ENCODE data around the gene ROR2. TPM values are rescaled to one million over a fixed set of nuclear protein-coding genes. Genes with fewer than 3 reads are reported as not detected.

The ROR2 gene
- total RNA-seq, 4 donors from 2014 or later, result 9.5 to 17.7 (median 15.9) TPM

DNA sequence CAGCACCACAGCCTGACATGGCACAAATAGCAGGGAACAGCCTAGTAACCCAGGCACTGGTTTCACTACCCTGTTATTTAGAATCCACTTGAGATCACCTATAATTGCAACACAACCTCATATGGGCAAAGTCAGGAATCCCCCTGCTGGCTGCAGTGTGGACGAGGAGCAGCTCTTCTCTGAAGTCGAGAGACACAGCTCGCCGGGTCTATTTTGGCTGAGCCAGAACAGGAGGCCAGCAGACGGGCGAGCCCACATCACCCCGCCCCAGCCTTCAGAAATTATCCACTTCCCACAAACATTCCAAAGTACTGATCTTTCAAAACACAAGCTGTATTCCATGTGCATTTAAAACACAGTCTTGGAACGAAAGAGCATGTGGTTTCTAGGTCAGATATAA, 179.0 kb downstream of the ROR2 start:
- peak; percentile 35 to 48 for DNase-seq
- H3K36me3 ChIP-seq, result no peaks in the 10 kb centered on the region
- no peak overlapping the region for H3K27ac ChIP-seq
- no peak overlapping the region for H3K4me3 ChIP-seq (replicated peaks in 1 of 3)
- no peaks in the 10 kb centered on the region for H3K27me3 ChIP-seq
- H3K4me1 ChIP-seq, result peaks cover 7 to 30% of the 10 kb centered on the region in 2 donors
- TF ChIP-seq, protein P1, sequence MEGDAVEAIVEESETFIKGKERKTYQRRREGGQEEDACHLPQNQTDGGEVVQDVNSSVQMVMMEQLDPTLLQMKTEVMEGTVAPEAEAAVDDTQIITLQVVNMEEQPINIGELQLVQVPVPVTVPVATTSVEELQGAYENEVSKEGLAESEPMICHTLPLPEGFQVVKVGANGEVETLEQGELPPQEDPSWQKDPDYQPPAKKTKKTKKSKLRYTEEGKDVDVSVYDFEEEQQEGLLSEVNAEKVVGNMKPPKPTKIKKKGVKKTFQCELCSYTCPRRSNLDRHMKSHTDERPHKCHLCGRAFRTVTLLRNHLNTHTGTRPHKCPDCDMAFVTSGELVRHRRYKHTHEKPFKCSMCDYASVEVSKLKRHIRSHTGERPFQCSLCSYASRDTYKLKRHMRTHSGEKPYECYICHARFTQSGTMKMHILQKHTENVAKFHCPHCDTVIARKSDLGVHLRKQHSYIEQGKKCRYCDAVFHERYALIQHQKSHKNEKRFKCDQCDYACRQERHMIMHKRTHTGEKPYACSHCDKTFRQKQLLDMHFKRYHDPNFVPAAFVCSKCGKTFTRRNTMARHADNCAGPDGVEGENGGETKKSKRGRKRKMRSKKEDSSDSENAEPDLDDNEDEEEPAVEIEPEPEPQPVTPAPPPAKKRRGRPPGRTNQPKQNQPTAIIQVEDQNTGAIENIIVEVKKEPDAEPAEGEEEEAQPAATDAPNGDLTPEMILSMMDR (IDR thresholded peaks at IDR 0.05), result peak in 4 of 6 experiments; percentile 7 to 32 (median 22)
- no peak for TF ChIP-seq POLR2A (IDR thresholded peaks at IDR 0.05)
- intact Hi-C loops (cut with DNase I), result no loop called here
- 41 to 65% methylated on average over 2 to 8 of the region's 8 CpGs for WGBS, 2 donors
- no peaks in the 10 kb centered on the region for H3K9me3 ChIP-seq

DNA sequence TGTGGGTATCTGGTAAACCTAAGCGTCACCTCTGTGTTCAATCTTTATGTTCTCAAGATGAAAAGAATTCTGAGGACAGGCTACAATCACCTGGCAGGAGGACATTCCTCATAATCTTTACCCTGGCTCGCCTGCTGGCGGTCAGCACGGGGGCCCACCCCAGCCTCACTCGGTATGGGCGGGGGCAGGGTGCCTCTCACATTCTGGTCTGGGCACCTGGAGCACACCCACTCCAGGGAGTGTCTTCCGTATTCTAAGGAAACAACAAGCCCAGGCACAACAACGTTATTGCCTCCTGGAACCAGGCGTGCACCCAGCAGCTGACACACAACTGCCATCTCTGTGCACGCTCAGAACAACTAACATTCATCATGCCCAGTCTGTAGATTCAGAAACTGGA, 179.8 kb downstream of the ROR2 start:
- peaks cover 7 to 30% of the 10 kb centered on the region in 2 donors for H3K4me1 ChIP-seq
- TF ChIP-seq, protein P1 (IDR thresholded peaks at IDR 0.05), result no peak
- TF ChIP-seq POLR2A (IDR thresholded peaks at IDR 0.05), result no peak
- intact Hi-C loops (cut with DNase I), result no loop called here

GRCh38 chr9:91768977-91769916, 180.8 kb downstream of the ROR2 start:
- Histone ChIP-seq H3K4me3 (replicated peaks in 1 of 3) (no peak overlapping the region), H3K27ac (no peak overlapping the region), H3K4me1 (peaks cover 7 to 30% of the 10 kb centered on the region in 2 donors), H3K36me3 (no peaks in the 10 kb centered on the region), H3K27me3 (no peaks in the 10 kb centered on the region), H3K9me3 (no peaks in the 10 kb centered on the region)
- intact Hi-C loops (cut with DNase I), result no loop called here
- TF ChIP-seq, protein P1 (IDR thresholded peaks at IDR 0.05), result no peak
- no peak for TF ChIP-seq POLR2A (IDR thresholded peaks at IDR 0.05)
- WGBS, 2 donors, result 91 to 93% methylated on average over 24 to 26 of the region's 29 CpGs
- no peak for DNase-seq

More for the DNA sequence above, 179.8 kb downstream of the ROR2 start:
- no peak for DNase-seq
- Histone ChIP-seq H3K4me3 (replicated peaks in 1 of 3) (no peak overlapping the region), H3K9me3 (no peaks in the 10 kb centered on the region), H3K27ac (no peak overlapping the region), H3K36me3 (no peaks in the 10 kb centered on the region), H3K27me3 (no peaks in the 10 kb centered on the region)
- WGBS, 2 donors, result 84 to 87% methylated on average over 9 to 10 of the region's 10 CpGs

GRCh38 chr9:91768507-91768906, 181.5 kb downstream of the ROR2 start:
- H3K27ac ChIP-seq, result no peak overlapping the region
- no peaks in the 10 kb centered on the region for H3K36me3 ChIP-seq
- peaks cover 7 to 30% of the 10 kb centered on the region in 2 donors for H3K4me1 ChIP-seq
- no peaks in the 10 kb centered on the region for H3K27me3 ChIP-seq
- WGBS, 2 donors, result 84 to 90% methylated on average over 10 to 13 of the region's 15 CpGs
- TF ChIP-seq POLR2A (IDR thresholded peaks at IDR 0.05), result no peak
- TF ChIP-seq, protein P1 (IDR thresholded peaks at IDR 0.05), result no peak
- DNase-seq, result no peak
- intact Hi-C loops (cut with DNase I), result no loop called here
- no peaks in the 10 kb centered on the region for H3K9me3 ChIP-seq
- H3K4me3 ChIP-seq (replicated peaks in 1 of 3), result no peak overlapping the region

Data from thyroid gland (tissue), 4 donors.